ENCODE results near the gene RNF112. TPM values are rescaled to one million over a fixed set of nuclear protein-coding genes. Genes with fewer than 3 reads are reported as not detected.
"Not testable (repeated sequence)": the region's sequence is repeated elsewhere in the genome, so short reads cannot be mapped to it uniquely, and the experiment has no call there.

The RNF112 gene
- total RNA-seq, 1 donor from 2014 or later: 0.86 TPM

GRCh38 chr17:19443148-19443547, 32.1 kb downstream of the RNF112 start:
- TF ChIP-seq EZH2 (IDR thresholded peaks at IDR 0.05) (no peak), CTCF (IDR thresholded peaks at IDR 0.05) (no peak), EZH2phosphoT487 (IDR thresholded peaks at IDR 0.05) (no peak)
- no peak overlapping the region for H3K4me3 Mint-ChIP-seq
- H3K27me3 Mint-ChIP-seq (ENCODE audit: insufficient read depth, low read depth): peaks cover 4% of the 10 kb centered on the region

GRCh38 chr17:19445105-19445504, 34.1 kb downstream of the RNF112 start:
- Histone ChIP-seq H3K9ac (no peak overlapping the region), H3K4me1 (no peaks in the 10 kb centered on the region), H3K4me2 (no peak overlapping the region), H3F3A (ENCODE audit: low read depth) (no peaks in the 10 kb centered on the region), H3K9me3 (ENCODE audit: low read depth) (peaks cover 7% of the 10 kb centered on the region), H3K27me3 (no peaks in the 10 kb centered on the region), H4K20me1 (ENCODE audit: low read depth) (no peaks in the 10 kb centered on the region), H3K36me3 (no peaks in the 10 kb centered on the region), H2AFZ (replicated peaks) (no peak overlapping the region), H3K4me3 (no peak overlapping the region), H3K79me2 (ENCODE audit: low read depth) (no peaks in the 10 kb centered on the region), H3K27ac (no peak overlapping the region)
- no peak overlapping the region for H3K27ac Mint-ChIP-seq
- no peak overlapping the region for H3K4me3 Mint-ChIP-seq
- peaks cover 5% of the 10 kb centered on the region for H3K27me3 Mint-ChIP-seq (ENCODE audit: insufficient read depth, low read depth)
- no peak for DNase-seq (ENCODE audit: low spot score)
- TF ChIP-seq EZH2 (IDR thresholded peaks at IDR 0.05) (no peak), EZH2phosphoT487 (IDR thresholded peaks at IDR 0.05) (no peak), CTCF (IDR thresholded peaks at IDR 0.05) (no peak)
- H3K36me3 Mint-ChIP-seq: peaks cover 4% of the 10 kb centered on the region
- H3K9me3 Mint-ChIP-seq: peaks cover 38% of the 10 kb centered on the region
- H3K4me1 Mint-ChIP-seq: peaks cover 11% of the 10 kb centered on the region

More at GRCh38 chr17:19443148-19443547, 32.1 kb downstream of the RNF112 start:
- H3K4me1 ChIP-seq: no peaks in the 10 kb centered on the region
- H3K4me2 ChIP-seq: no peak overlapping the region
- H3F3A ChIP-seq (ENCODE audit: low read depth): no peaks in the 10 kb centered on the region
- peaks cover 4% of the 10 kb centered on the region for H3K36me3 Mint-ChIP-seq
- peaks cover 11% of the 10 kb centered on the region for H3K4me1 Mint-ChIP-seq
- no peak overlapping the region for H2AFZ ChIP-seq (replicated peaks)
- H4K20me1 ChIP-seq (ENCODE audit: low read depth): no peaks in the 10 kb centered on the region
- H3K4me3 ChIP-seq: no peak overlapping the region
- H3K9me3 Mint-ChIP-seq: peaks cover 38% of the 10 kb centered on the region
- H3K9me3 ChIP-seq (ENCODE audit: low read depth): peaks cover 7% of the 10 kb centered on the region
- no peak overlapping the region for H3K27ac Mint-ChIP-seq
- no peaks in the 10 kb centered on the region for H3K79me2 ChIP-seq (ENCODE audit: low read depth)
- H3K9ac ChIP-seq: no peak overlapping the region
- no peak overlapping the region for H3K27ac ChIP-seq
- H3K27me3 ChIP-seq: no peaks in the 10 kb centered on the region
- no peaks in the 10 kb centered on the region for H3K36me3 ChIP-seq
- no peak for DNase-seq (ENCODE audit: low spot score)

GRCh38 chr17:19446577-19446976, 35.5 kb downstream of the RNF112 start:
- not testable (repeated sequence) for H3K36me3 Mint-ChIP-seq; H4K20me1 ChIP-seq (ENCODE audit: low read depth); H3K36me3 ChIP-seq; DNase-seq (ENCODE audit: low spot score); H3K27ac ChIP-seq; H3K4me3 ChIP-seq; H3K4me2 ChIP-seq; H3F3A ChIP-seq (ENCODE audit: low read depth); H3K9me3 ChIP-seq (ENCODE audit: low read depth); H3K4me1 ChIP-seq; H3K79me2 ChIP-seq (ENCODE audit: low read depth); H3K9ac ChIP-seq; H3K4me3 Mint-ChIP-seq; H3K27me3 ChIP-seq; H3K27me3 Mint-ChIP-seq (ENCODE audit: insufficient read depth, low read depth)
- Mint-ChIP-seq H3K4me1 (peaks cover 11% of the 10 kb centered on the region), H3K9me3 (peaks cover 34% of the 10 kb centered on the region), H3K27ac (peak overlapping the region; percentile 88)
- peak overlapping the region; percentile 69 for H2AFZ ChIP-seq (replicated peaks)

GRCh38 chr17:19447085-19447583, 36.1 kb downstream of the RNF112 start:
- peak; percentile 79 for DNase-seq (ENCODE audit: low spot score)
- Histone ChIP-seq H3K27ac (no peak overlapping the region), H3K4me3 (no peak overlapping the region), H2AFZ (replicated peaks) (peak overlapping the region; percentile 97), H3K27me3 (no peaks in the 10 kb centered on the region), H3K4me1 (no peaks in the 10 kb centered on the region), H3K79me2 (ENCODE audit: low read depth) (no peaks in the 10 kb centered on the region), H3K4me2 (no peak overlapping the region), H3K9ac (no peak overlapping the region), H3F3A (ENCODE audit: low read depth) (no peaks in the 10 kb centered on the region), H3K9me3 (ENCODE audit: low read depth) (peaks cover 7% of the 10 kb centered on the region), H4K20me1 (ENCODE audit: low read depth) (no peaks in the 10 kb centered on the region), H3K36me3 (no peaks in the 10 kb centered on the region)
- TF ChIP-seq EZH2 (IDR thresholded peaks at IDR 0.05) (no peak), CTCF (IDR thresholded peaks at IDR 0.05) (peak; percentile 92)
- Mint-ChIP-seq H3K9me3 (peaks cover 34% of the 10 kb centered on the region), H3K27ac (peak overlapping the region; percentile 88), H3K4me1 (peaks cover 11% of the 10 kb centered on the region), H3K4me3 (no peak overlapping the region), H3K27me3 (ENCODE audit: insufficient read depth, low read depth) (peaks cover 2% of the 10 kb centered on the region), H3K36me3 (peaks cover 4% of the 10 kb centered on the region)
